NB4 (cell line): ENCODE results near the gene GRAMD4.

Experiments
- CTCF ChIP-seq: IDR thresholded peaks from one replicate; pipeline ENCODE4 v1.5.1; 2012; ENCODE audit warnings: low read depth, low read length
- MAX ChIP-seq: IDR thresholded peaks from 2 replicates; pipeline ENCODE4 v1.6.1; 2011; ENCODE audit warnings: low read depth, low read length

GRCh38 chr22:46675479-46675878, 55.3 kb downstream of the GRAMD4 start:
- TF ChIP-seq CTCF = no peak
- no peak for TF ChIP-seq MAX
